ENCODE data around the gene TMEM266.

GRCh38 chr15:76158226-76158625 lies 98.4 kb downstream of the TMEM266 start:
- TF ChIP-seq CTCF (IDR thresholded peaks at IDR 0.05; ENCODE audit: low read depth, low read length) (no peak), MYC (IDR thresholded peaks at IDR 0.05; ENCODE audit: low read depth, low read length) (no peak)
